ENCODE results near the gene TCFL5. TPM values are rescaled to one million over a fixed set of nuclear protein-coding genes. Genes with fewer than 3 reads are reported as not detected.
A peak's percentile ranks its signal among the peaks of the same experiment; 100 is the strongest.

Gene TCFL5
- total RNA-seq, 1 donor from 2014 or later = 6.2 TPM

- Mint-ChIP-seq H3K4me1 (no peaks in the 10 kb centered on the region), H3K9me3 (no peaks in the 10 kb centered on the region), H3K4me3 (no peak overlapping the region), H3K27me3 (peaks cover 24% of the 10 kb centered on the region), H3K27ac (no peak overlapping the region), H3K36me3 (ENCODE audit: low read depth) (peaks cover 2% of the 10 kb centered on the region)
- intact Hi-C loops (cut with micrococcal nuclease) = no loop called here
- no peak for DNase-seq
These were observed 42.8 kb downstream of the TCFL5 start for GRCh38 chr20:62818592-62819493.

GRCh38 chr20:62817975-62818591 lies 43.5 kb downstream of the TCFL5 start:
- H3K9me3 Mint-ChIP-seq = no peaks in the 10 kb centered on the region
- peaks cover 2% of the 10 kb centered on the region for H3K36me3 Mint-ChIP-seq (ENCODE audit: low read depth)
- no peak overlapping the region for H3K27ac Mint-ChIP-seq
- DNase-seq = no peak
- no peaks in the 10 kb centered on the region for H3K4me1 Mint-ChIP-seq
- H3K27me3 Mint-ChIP-seq = peaks cover 24% of the 10 kb centered on the region
- intact Hi-C loops (cut with micrococcal nuclease) = no loop called here
- H3K4me3 Mint-ChIP-seq = no peak overlapping the region

- H3K9me3 Mint-ChIP-seq = no peaks in the 10 kb centered on the region
These were observed 44.4 kb downstream of the TCFL5 start, which contains the start of gene COL9A3 for GRCh38 chr20:62816884-62817873. TSS of gene COL9A3 (plus strand) at chr20:62817050. CDS start at chr20:62817065, 15 bp downstream.

GRCh38 chr20:62816031-62816883 lies 45.4 kb downstream of the TCFL5 start:
- H3K4me3 Mint-ChIP-seq = no peak overlapping the region
- peaks cover 2% of the 10 kb centered on the region for H3K4me1 Mint-ChIP-seq

More at GRCh38 chr20:62816884-62817873, 44.4 kb downstream of the TCFL5 start, which contains the start of gene COL9A3:
- H3K36me3 Mint-ChIP-seq (ENCODE audit: low read depth) = peaks cover 9% of the 10 kb centered on the region
- H3K27ac Mint-ChIP-seq = peak within 1 kb of the TSS; percentile 51
- H3K4me3 Mint-ChIP-seq = no peak within 1 kb of the TSS
- no peaks in the 10 kb centered on the region for H3K4me1 Mint-ChIP-seq
- intact Hi-C loops (cut with micrococcal nuclease) = no loop called here
- H3K27me3 Mint-ChIP-seq = peaks cover 24% of the 10 kb centered on the region
- DNase-seq = no peak

GRCh38 chr20:62815066-62815991 lies 46.3 kb downstream of the TCFL5 start:
- H3K27me3 Mint-ChIP-seq = peaks cover 24% of the 10 kb centered on the region
- intact Hi-C loops (cut with micrococcal nuclease) = no loop called here
- peaks cover 2% of the 10 kb centered on the region for H3K4me1 Mint-ChIP-seq
- no peak overlapping the region for H3K4me3 Mint-ChIP-seq
- H3K36me3 Mint-ChIP-seq (ENCODE audit: low read depth) = peaks cover 14% of the 10 kb centered on the region
- no peak for DNase-seq
- no peak overlapping the region for H3K27ac Mint-ChIP-seq
- no peaks in the 10 kb centered on the region for H3K9me3 Mint-ChIP-seq

More at GRCh38 chr20:62816031-62816883, 45.4 kb downstream of the TCFL5 start:
- Mint-ChIP-seq H3K9me3 (no peaks in the 10 kb centered on the region), H3K27me3 (peaks cover 24% of the 10 kb centered on the region), H3K27ac (peak overlapping the region; percentile 51), H3K36me3 (ENCODE audit: low read depth) (peaks cover 11% of the 10 kb centered on the region)
- DNase-seq = no peak
- intact Hi-C loops (cut with micrococcal nuclease) = no loop called here

- DNase-seq = no peak
- Mint-ChIP-seq H3K27ac (no peak overlapping the region), H3K9me3 (no peaks in the 10 kb centered on the region), H3K36me3 (ENCODE audit: low read depth) (peaks cover 17% of the 10 kb centered on the region), H3K4me1 (peaks cover 2% of the 10 kb centered on the region), H3K27me3 (peaks cover 24% of the 10 kb centered on the region), H3K4me3 (no peak overlapping the region)
- intact Hi-C loops (cut with micrococcal nuclease) = no loop called here
These were observed 46.9 kb downstream of the TCFL5 start for GRCh38 chr20:62814709-62815065.

GRCh38 chr20:62814060-62814708 lies 47.4 kb downstream of the TCFL5 start:
- no peak for DNase-seq
- H3K4me1 Mint-ChIP-seq = peaks cover 2% of the 10 kb centered on the region
- H3K9me3 Mint-ChIP-seq = no peaks in the 10 kb centered on the region
- H3K4me3 Mint-ChIP-seq = no peak overlapping the region
- no peak overlapping the region for H3K27ac Mint-ChIP-seq
- intact Hi-C loops (cut with micrococcal nuclease) = no loop called here
- peaks cover 24% of the 10 kb centered on the region for H3K27me3 Mint-ChIP-seq
- H3K36me3 Mint-ChIP-seq (ENCODE audit: low read depth) = peaks cover 21% of the 10 kb centered on the region

- Mint-ChIP-seq H3K27ac (no peak overlapping the region), H3K4me3 (no peak overlapping the region), H3K9me3 (no peaks in the 10 kb centered on the region), H3K27me3 (peaks cover 24% of the 10 kb centered on the region), H3K4me1 (peaks cover 2% of the 10 kb centered on the region), H3K36me3 (ENCODE audit: low read depth) (peaks cover 24% of the 10 kb centered on the region)
- no peak for DNase-seq
- intact Hi-C loops (cut with micrococcal nuclease) = no loop called here
These were observed 48.0 kb downstream of the TCFL5 start for GRCh38 chr20:62813588-62813987.

GRCh38 chr20:62812907-62813200 lies 48.8 kb downstream of the TCFL5 start:
- H3K36me3 Mint-ChIP-seq (ENCODE audit: low read depth) = peaks cover 28% of the 10 kb centered on the region
- DNase-seq = no peak
- intact Hi-C loops (cut with micrococcal nuclease) = no loop called here
- peaks cover 20% of the 10 kb centered on the region for H3K27me3 Mint-ChIP-seq
- no peaks in the 10 kb centered on the region for H3K9me3 Mint-ChIP-seq
- H3K4me1 Mint-ChIP-seq = peaks cover 5% of the 10 kb centered on the region
- H3K27ac Mint-ChIP-seq = no peak overlapping the region
- H3K4me3 Mint-ChIP-seq = no peak overlapping the region

GRCh38 chr20:62812181-62812906 lies 49.3 kb downstream of the TCFL5 start:
- Mint-ChIP-seq H3K27ac (no peak overlapping the region), H3K36me3 (ENCODE audit: low read depth) (peaks cover 32% of the 10 kb centered on the region), H3K4me1 (peaks cover 5% of the 10 kb centered on the region), H3K27me3 (peaks cover 20% of the 10 kb centered on the region), H3K4me3 (no peak overlapping the region), H3K9me3 (no peaks in the 10 kb centered on the region)
- no peak for DNase-seq
- intact Hi-C loops (cut with micrococcal nuclease) = no loop called here

GRCh38 chr20:62811720-62812119 lies 49.9 kb downstream of the TCFL5 start:
- Mint-ChIP-seq H3K36me3 (ENCODE audit: low read depth) (peaks cover 34% of the 10 kb centered on the region), H3K27me3 (peaks cover 20% of the 10 kb centered on the region), H3K27ac (no peak overlapping the region), H3K9me3 (no peaks in the 10 kb centered on the region), H3K4me3 (no peak overlapping the region), H3K4me1 (peaks cover 7% of the 10 kb centered on the region)
- DNase-seq = no peak
- intact Hi-C loops (cut with micrococcal nuclease) = no loop called here
